GM18867 (cell line): ENCODE data around the gene SMTNL2.
"Not testable (repeated sequence)": the region's sequence is repeated elsewhere in the genome, so short reads cannot be mapped to it uniquely, and the experiment has no call there.

Experiments used
- ATAC-seq: cut with Tn5 transposase; IDR thresholded peaks from one replicate; pipeline ENCODE4 v1.9.1; 2021; ENCODE audit warnings: mild to moderate bottlenecking, moderate library complexity; ENCODE audit not compliant: unreplicated experiment

The SMTNL2 gene

DNA sequence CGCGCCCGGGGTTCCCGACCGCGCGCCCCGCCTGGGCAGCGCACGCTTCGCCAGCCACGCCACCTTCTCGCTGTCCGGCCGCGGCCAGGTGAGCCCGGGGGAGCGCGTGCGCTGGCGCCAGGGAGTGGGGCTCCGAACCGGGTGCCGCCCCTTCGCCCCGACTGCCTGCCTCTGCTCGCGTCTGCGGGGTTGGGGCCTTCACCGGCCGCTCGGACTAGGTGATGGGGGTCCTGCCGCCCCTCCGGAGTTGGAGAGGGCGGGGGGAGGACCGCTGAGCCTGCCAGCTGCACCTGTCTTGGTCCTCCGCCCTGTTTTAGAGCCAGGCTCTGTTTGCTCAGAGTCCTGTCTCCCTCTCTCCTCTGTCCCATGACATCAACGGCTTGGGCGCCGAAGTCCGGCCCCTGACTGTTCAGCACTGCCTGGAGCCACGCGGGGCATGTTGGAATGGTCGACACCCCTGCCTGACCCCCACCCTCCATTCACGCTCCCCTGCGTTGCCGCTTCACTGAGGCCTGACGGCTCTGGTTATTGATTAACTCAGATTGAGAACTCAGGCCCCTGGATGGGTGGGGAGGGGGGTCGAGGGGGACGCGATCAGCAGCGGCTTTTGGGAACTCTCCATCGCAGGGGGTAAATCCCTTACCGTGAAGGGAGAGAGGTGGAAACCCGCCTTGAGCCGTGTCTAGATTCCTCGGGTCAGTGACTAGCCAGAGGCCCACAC lies 748 bp downstream of the SMTNL2 start:
- no peak for ATAC-seq

DNA sequence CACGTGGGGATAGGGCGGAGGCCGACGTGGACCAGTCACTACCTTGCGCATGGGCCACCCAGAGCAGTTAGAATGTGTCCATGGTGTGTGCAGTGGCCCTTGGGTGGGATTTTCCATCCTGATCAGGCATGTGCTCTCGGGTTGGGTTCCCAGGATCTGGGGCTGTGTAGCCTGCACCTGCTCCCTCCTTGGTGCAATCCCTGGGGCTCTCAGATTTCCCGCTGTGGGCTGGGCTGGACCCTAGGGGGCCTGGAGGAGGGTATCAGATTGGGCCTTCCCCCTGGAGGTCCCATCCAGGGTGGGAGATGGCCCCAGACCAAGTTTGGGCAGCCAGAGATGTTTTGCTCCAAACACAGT lies 1.3 kb downstream of the SMTNL2 start:
- ATAC-seq = no peak

DNA sequence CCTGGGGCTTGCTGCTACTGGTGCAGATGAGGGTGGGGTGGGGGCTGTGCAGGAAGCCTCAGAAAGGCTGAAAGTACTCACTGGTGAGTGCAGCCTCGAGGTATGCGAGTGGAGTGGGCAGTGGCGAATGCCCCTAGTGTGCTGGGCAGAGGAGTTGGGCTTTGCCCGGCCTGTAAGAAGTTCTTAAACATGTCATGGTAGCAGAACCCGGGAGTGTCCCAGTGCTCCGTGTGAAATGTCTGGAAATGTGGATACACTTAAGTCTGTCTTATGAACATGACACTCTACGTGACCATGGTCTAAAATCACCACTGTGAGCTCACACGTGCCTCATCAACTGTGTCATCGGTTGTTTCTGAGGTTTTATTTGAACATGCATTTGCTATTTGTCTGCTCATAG lies 1.7 kb downstream of the SMTNL2 start:
- ATAC-seq = no peak

DNA sequence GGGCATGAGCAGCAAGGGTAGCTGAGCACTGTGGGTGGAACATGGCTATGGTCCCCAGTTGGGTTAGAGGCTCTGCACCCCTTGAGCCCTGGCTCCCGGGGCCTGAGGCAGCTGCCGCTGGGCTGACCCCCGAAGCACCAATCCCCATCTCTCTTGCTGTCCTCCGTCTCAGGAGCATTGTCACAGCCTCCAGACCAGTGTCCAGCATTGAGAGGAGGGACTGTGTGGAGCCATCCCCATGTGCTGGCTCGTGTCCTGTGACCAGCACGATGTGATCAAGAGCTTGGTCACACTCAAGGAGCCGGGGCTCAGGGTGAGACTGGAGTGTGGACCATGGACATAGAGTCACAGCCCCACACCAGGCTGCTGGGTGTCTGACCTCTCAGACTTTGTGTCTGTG lies 2.9 kb downstream of the SMTNL2 start:
- no peak for ATAC-seq

DNA sequence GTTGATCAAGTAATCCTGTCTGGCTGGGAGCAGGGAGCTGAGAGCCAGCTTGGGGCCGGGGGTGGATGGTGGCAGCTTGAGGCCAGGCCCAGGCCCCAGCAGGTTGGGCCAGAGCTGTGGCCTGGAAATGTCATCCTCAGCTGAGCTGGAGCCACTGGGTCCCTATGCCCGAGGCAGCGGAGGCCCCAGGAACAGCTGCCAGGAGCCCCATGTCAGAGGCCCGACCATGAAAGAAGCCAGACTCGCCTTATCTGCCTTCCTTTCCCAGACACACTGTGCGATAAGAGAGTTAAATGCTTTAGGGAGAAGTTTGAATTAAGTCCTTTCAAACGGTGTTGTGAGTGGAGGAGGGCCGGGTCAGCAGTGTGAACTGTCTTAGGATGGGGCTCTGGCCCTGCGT lies 3.5 kb downstream of the SMTNL2 start:
- ATAC-seq = no peak

DNA sequence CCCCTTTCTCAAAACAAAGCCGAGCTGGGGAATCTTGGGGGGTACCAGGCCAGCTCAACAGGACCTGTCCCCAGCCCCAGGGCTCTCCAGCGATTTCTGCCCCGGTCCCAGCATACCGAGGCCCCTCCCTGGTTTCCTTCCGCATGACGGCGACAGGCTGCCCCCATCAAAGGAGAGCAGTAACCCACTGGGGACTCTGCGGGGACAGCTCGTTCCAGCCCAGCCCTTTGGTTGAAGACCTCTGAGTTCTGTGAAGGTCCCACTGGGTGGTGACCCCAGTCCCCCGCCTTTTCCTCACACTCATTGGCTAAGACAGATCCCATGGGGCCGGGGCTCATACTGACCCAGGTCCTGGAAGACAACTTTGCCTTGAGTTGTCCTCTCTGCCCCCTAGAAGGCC lies 4.1 kb downstream of the SMTNL2 start:
- no peak for ATAC-seq

DNA sequence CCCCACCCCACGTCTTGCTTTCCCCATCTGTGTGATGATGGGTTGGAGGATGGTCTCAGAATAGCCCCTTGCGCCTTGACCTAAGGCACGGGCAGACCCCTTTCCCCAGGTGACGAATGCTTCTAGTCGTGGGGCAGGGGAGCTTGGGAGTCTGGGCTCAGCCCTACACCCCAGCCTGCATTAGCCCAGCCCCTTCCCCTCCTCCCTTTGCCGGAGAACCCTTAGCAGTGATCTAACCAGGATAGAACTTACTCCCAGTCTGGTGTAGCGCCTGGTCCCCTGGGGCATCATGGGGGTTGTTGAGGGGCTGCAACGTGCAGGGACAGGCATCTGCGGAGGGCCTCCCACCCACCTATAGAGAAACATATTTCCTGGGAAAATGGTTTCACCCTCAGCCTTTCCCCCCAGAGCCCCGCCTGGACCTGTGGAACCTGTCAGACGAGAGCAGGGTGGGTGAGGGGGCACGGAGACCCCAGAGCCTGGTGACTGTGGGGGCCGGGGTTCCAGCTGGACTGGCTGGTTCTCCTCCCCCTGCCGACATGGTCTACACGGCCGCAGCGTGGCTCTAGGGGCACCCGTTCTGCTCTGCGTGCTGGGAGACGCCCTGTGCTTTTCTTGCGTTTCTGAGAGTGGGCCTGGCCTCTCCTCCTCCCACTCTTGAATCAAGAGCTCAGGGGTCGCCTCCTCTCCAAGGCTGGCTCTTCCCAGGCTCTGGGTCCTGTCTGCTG lies 4.7 kb downstream of the SMTNL2 start:
- ATAC-seq = no peak

DNA sequence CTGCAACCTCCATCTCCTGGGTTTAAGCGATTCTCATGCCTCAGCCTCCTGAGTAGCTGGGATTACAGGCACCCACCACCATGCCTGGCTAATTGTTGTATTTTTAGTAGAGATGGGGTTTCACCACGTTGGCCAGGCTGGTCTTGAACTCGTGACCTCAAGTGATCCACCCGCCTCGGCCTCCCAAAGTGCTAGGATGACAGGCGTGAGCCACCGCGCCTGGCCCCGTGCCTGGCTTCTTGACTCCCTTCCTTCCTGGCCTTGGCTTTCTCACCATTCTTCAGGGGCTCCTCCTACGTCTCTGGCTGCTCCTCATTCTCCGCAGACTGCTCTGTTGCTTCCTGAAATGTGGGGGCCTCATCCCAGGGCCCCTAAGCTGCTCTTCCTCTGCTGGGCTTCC lies 5.7 kb downstream of the SMTNL2 start:
- ATAC-seq = not testable (repeated sequence)

DNA sequence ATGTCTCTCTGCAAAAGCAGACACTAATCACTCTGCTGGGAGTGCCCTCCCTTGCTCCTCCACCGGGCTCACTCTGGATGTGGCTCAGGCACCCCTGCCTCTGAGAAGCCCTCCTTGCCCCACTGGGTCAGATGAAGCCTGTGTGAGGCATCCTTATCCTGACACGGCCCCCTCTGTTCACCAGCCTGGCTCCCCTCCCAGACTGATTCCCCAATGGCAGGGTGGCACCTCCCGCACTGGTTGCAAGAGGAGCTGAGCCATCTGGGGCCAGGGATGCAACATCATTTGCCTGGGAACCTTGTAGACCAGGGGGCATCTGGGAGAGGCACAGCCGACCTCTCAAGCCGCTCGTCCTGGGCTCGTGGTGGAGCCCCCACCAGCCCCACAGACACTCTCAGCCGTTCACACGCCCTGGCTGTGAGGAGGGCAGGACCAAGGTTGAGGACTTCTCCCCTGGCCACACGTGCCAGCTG lies 6.7 kb downstream of the SMTNL2 start:
- ATAC-seq = no peak

DNA sequence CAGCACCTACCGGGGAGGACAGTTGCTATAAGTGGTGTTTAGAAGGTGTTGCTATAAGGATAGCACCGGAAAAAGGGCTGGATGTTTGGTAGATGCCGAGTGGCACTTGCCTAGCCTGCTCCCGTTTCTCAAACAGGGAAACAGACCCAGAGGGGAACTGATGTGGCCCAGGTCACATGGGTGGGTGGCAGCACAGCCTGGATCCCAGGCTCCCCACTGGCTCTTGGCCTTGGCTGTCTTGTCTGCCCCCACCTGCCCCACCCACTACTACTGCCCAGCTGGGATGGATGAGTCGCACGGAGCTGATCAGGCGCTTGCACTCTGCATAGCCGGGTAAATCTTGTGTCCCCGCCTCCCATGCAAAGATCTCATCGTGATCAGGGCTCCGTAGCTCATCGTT lies 7.2 kb downstream of the SMTNL2 start:
- ATAC-seq = no peak

DNA sequence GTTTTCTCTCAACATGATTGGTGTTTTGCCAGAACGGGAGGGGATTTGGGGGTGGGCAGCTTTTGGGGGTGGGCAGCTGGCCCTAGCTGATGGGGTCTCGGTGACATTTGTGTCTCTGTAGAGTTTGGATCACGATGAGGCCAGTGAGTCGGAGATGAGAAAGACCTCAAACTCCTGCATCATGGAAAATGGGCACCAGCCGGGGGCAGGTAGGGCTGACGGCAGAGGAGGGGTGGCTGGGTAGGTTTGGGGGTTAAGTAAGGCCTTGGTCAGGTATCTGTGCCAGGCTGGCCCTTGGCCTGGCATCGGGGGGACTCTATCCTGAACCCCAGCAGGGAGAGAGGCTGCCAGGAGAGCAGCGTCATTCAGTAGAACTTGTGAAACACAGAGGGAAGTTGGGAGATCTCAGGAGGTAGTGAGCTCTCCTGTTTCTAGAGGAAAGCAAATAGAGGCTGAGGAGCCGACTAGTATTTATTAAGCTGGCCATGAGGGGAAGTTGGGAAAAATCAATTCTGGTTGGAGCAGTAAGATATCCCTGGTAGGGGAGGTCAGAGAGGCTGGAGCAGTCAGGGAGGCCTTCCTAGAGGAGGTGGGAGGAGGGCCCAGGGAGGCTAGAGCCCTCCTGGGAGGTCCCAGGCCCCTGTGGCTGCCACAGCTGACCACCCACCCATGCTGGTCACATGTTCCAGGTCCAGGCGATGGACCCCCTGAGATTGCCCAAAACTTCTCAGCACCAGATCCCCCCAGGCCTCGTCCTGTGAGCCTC lies 8.1 kb downstream of the SMTNL2 start:
- no peak for ATAC-seq

DNA sequence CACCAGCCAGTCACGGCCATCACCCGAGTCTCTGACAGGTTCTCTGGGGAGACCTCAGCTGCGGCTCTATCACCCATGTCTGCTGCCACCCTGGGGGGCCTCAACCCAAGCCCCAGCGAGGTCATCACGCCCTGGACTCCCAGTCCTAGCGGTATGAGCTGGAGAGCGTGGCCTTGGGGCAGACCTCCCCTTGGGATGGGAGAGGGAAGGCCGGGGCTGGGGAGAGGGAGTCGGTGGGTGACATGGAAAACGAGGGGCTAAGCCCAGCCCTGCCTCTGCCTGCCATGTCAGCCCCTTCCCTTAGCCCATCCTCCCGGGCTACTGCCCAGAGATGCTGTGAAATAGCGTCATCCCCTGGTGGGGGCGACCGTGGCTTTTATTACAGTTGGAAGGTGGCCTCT lies 8.7 kb downstream of the SMTNL2 start:
- no peak for ATAC-seq

DNA sequence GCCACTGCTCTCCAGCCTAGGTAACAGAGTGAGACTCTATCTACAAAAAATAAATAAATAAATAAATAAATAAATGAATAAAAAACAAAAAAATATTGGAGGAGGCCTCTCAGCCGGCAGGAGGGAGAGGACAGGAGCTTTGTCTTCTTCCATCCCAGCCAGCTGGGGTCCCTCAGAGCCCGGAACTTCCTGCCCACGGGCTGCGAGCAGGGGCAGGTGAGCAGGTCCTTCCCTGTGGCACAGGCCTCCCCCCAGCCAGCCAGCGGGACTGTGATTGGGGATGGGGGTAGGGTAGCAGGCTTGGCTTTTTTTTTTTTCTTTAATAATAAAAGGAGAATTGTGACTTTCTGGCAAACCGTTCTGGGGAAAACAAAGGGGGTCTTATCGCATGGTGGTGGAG lies 10.1 kb downstream of the SMTNL2 start:
- no peak for ATAC-seq

DNA sequence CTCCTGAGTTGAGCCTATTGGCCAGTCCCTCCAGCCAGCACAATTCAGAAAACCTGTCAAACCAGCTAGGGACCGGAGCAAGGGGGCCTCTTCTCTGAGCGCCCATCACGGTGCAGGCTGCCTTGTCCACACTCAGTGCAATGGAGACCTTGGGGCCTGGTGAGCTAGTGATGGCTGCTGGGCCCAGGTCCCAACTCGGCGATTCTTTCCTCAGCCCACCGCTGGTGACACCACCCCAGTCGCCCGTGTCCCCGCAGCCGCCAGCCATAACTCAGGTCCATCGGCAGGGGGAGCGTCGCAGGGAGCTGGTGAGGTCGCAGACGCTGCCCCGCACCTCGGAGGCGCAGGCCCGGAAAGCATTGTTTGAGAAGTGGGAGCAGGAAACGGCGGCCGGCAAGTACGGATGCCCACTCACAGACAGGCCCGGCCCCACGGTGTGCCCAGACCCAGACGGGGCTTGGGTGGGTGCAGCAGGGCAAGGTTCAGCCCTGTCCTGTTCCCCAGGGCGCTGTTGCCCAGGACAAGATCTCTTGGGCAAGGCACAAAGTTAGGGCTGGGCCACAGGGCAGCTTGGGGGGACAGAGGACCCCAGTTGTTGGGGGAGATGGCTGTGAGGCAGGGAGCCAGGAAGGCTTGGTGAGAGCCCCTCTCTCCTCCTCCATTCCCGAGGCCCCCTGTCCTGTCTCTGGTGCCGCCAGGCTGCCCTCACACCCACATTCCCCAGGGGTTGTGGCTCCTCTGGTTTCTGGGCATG lies 10.8 kb downstream of the SMTNL2 start:
- no peak for ATAC-seq

DNA sequence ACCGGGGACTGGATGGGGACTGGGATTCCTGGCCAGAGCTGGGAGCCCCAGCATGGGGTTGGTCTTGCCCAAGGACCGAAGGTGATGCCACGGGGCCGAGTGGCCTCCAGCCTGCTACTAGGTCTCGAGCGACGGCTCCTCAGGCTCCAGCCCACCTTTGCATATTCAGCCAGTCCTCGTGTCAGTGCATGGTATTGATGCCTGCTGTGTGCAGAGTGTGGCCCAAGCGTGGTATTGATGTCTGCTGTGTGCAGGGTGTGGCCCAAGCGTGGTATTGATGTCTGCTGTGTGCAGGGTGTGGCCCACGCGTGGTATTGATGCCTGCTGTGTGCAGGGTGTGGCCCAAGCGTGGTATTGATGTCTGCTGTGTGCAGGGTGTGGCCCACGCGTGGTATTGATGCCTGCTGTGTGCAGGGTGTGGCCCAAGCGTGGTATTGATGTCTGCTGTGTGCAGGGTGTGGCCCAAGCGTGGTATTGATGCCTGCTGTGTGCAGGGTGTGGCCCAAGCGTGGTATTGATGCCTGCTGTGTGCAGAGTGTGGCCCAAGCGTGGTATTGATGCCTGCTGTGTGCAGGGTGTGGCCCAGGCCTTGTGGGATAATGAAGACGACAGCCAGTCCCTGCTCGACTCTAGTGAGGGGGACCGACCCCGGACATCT lies 11.5 kb downstream of the SMTNL2 start:
- not testable (repeated sequence) for ATAC-seq

DNA sequence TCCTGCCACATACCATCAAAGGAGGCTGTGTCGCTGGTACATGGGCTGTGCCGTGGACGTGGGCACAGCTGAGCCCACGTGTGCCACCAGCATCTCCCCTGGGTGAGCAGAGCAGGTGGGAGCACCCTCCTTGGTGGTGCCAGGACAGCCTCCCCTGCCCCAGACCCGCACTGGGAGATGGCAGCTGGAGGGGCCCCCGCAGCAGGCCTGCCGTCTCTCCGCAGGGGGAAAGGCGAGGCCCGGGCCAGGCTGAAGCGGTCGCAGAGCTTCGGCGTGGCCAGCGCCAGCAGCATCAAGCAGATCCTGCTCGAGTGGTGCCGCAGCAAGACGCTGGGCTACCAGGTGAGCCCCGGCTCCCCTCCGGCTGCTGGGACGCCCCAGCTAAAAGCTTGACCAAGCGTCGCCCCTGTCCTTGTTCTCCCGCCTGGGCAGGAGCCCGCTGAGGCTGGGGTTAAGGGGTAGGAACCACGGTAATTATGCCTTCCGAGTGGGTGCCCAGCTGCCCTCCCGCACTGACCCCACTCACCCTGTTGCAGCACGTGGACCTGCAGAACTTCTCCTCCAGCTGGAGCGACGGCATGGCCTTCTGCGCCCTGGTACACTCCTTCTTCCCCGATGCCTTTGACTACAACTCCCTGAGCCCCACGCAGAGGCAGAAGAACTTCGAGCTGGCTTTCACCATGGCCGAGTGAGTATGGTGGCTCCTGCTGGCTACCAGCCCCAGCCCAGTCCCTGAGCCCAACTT lies 12.5 kb downstream of the SMTNL2 start:
- no peak for ATAC-seq

DNA sequence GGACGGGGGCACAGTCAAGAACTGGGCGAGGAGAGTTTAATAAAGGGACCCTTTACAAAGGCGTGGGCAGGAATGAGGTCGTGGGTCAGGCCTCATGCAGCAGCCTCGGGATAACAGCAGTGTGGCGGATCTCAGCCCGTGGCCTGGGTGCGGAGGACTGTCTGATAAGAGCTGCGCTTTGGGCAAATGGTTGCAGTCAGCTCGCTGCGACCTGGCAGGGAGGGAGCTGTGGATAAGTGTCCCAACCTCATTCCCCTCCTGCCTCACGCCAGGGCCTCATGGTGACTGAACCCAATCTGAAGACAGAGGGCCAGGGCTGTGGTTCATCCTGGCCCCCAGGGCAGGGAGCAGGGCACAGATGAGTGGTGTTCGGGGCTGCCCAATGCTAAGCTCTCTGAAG lies 13.6 kb downstream of the SMTNL2 start:
- no peak for ATAC-seq

DNA sequence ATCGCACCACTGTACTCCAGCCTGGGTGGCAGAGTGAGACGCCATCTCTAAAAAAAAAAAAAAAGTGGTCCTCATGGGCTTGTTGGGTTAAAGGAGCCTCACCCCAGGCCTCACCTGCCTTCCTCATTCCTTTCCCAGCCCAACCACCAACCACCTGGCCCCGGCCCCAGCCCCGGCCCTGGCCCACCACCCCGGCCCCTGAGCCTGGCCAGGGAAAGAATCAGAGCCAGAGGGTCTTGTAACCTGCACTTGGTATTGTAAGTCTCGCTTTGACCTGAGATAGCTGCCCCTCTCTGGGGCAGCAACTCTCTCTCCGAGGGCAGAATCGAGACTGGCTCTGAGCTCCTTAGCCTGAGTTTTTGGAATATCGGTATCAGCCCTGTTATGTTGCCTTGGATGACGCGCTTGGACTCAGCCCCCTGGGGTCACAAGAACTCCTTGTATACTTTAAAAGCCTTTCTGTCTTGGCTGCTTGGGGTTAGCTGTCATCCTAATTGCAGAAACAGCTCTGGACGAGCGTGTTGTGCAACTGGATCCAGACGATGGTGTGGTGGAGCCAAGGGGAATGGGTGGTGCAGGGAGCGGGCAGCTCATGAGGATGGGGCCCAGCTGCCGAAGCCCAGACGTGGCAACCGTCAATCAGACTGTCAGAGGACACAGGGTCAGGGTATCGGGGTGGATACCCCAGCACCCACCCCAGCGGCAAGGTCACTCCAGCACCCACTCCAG lies 14.6 kb downstream of the SMTNL2 start:
- no peak for ATAC-seq
